Astrocyte of the cerebellum (primary cell): Measurements from ENCODE around the gene SH3RF3.

ENCODE experiments used
- DNase-seq: peaks from one replicate; pipeline ENCODE4 v3.0.0-alpha.2; 2011; ENCODE audit warnings: low read depth
- H3K4me3 ChIP-seq: 2 replicates; pipeline ENCODE4 v1.5.1; 2011; ENCODE audit warnings: mild to moderate bottlenecking, low read depth, low read length, moderate library complexity
- in situ Hi-C: cut with HindIII; loops from 2 replicates; pipeline ENCODE4 v1.10.0; 2017; ENCODE audit warnings: low sequenced_read_pairs
- TF ChIP-seq, protein P1 (sequence below): IDR thresholded peaks from 2 replicates; pipeline ENCODE4 v1.5.1; 2012; ENCODE audit warnings: low read length, low read depth, moderate library complexity, mild to moderate bottlenecking; ENCODE audit errors: missing control alignments

Gene SH3RF3

DNA sequence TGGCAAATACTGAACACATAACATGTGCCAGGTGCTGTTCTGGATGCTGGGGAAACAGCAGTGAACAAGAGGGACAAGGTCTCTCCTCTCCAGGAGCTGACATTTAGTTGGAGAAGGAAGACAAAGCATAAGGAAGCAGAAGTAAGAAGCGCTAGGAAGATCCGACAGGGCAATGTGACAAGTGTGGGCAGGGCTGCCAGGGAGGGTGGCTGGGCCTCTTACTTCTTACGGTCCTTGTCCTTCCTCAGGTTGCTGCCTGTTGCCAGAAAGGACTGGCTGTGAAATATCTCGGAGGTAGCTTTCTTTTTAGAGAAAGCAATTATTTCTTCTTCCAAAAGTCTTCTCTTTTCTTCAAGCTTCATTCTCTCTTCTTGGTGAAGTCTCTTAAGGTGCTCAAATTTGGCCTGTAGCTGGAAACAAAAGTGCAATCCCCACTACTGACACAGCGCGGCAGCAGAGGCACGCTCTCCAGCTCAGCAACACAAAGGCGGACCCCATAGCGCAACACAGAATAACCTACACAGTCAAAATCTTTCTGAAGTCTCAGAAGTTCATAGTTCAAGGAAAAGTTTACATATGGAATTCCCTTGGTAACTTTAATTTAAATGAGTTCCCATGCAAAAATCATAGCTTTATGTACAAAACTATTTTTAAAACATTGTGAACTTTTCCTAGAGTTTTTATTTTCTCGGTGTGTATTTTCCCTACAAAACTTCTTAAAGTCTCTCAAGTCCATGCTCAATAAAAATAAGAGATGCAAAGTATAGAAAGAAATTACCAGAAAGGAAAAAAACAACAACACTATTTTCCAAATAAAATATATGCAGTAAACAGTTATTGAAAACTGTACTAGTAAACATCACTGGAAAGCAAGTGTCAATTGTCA, 417.1 kb downstream of the SH3RF3 start:
- H3K4me3 ChIP-seq: no peak overlapping the region
- TF ChIP-seq, protein P1, sequence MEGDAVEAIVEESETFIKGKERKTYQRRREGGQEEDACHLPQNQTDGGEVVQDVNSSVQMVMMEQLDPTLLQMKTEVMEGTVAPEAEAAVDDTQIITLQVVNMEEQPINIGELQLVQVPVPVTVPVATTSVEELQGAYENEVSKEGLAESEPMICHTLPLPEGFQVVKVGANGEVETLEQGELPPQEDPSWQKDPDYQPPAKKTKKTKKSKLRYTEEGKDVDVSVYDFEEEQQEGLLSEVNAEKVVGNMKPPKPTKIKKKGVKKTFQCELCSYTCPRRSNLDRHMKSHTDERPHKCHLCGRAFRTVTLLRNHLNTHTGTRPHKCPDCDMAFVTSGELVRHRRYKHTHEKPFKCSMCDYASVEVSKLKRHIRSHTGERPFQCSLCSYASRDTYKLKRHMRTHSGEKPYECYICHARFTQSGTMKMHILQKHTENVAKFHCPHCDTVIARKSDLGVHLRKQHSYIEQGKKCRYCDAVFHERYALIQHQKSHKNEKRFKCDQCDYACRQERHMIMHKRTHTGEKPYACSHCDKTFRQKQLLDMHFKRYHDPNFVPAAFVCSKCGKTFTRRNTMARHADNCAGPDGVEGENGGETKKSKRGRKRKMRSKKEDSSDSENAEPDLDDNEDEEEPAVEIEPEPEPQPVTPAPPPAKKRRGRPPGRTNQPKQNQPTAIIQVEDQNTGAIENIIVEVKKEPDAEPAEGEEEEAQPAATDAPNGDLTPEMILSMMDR: peak; percentile 97
- in situ Hi-C loops: loop anchor here (10.0 kb wide), 1 partner anchor 179 kb away; no protein-coding TSS in a partner anchor
- DNase-seq: peak; percentile 41

GRCh38 chr2:109547280-109547679, 418.3 kb downstream of the SH3RF3 start:
- DNase-seq: no peak
- no peak overlapping the region for H3K4me3 ChIP-seq
- TF ChIP-seq, protein P1: no peak
- in situ Hi-C loops: loop anchor here (10.0 kb wide), 1 partner anchor 178 kb away; no protein-coding TSS in a partner anchor

DNA sequence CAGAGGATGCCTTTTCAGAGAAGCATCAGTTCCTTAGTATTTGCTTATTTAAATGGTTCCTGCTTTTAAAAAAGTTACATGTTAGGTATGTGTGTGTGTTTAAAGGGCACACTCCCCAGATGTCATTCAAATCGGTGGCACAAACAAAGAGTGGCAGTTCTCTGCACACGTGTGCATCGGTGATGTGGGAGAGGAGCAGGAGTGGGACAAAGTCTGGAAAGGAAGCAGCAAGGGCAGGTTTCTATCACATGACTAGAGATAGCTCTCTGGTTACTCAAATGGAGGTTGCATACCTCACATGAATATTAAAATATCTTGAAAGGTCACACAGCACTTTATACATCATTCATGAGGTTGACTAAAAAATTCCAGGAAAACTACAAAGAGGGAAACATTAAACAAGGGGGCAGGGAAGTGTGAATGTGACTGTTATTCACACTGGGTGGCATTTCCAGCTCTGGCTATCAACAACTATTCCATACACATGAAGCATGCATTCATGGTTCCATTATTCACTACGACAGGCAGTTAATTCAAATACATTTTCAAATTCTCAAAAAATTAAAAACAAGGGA, 420.1 kb downstream of the SH3RF3 start:
- DNase-seq: no peak
- in situ Hi-C loops: loop anchor here (10.0 kb wide), 1 partner anchor 176 kb away; no protein-coding TSS in a partner anchor

More for the DNA sequence above, 420.1 kb downstream of the SH3RF3 start:
- TF ChIP-seq, protein P1: no peak
- no peak overlapping the region for H3K4me3 ChIP-seq
